ENCODE data around the gene COPZ2. TPM values are rescaled to one million over a fixed set of nuclear protein-coding genes. Genes with fewer than 3 reads are reported as not detected.

The COPZ2 gene
- polyA plus RNA-seq, 3 donors = 4.2 to 12.2 (median 6.9) TPM

DNA sequence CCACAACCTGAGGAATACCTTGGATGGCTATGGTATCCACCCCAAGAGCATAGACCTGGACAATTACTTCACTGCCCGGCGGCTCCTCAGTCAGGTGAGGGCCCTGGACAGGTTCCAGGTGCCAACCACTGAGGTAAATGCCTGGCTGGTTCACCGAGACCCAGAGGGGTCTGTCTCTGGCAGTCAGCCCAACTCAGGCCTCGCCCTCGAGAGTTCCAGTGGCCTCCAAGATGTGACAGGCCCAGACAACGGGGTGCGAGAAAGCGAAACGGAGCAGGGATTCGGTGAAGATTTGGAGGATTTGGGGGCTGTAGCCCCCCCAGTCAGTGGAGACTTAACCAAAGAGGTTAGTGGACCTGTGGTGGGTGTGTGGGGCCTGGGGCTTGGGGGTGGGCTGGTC is 13.7 kb upstream of the COPZ2 start:
- TF ChIP-seq, protein P1, sequence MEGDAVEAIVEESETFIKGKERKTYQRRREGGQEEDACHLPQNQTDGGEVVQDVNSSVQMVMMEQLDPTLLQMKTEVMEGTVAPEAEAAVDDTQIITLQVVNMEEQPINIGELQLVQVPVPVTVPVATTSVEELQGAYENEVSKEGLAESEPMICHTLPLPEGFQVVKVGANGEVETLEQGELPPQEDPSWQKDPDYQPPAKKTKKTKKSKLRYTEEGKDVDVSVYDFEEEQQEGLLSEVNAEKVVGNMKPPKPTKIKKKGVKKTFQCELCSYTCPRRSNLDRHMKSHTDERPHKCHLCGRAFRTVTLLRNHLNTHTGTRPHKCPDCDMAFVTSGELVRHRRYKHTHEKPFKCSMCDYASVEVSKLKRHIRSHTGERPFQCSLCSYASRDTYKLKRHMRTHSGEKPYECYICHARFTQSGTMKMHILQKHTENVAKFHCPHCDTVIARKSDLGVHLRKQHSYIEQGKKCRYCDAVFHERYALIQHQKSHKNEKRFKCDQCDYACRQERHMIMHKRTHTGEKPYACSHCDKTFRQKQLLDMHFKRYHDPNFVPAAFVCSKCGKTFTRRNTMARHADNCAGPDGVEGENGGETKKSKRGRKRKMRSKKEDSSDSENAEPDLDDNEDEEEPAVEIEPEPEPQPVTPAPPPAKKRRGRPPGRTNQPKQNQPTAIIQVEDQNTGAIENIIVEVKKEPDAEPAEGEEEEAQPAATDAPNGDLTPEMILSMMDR (IDR thresholded peaks at IDR 0.05) = no peak
- no peak overlapping the region for H3K9ac ChIP-seq (ENCODE audit: insufficient read depth, low read length, poor library complexity, severe bottlenecking)
- H3K9me3 Mint-ChIP-seq = peaks cover 0 to 2% (median 0%) of the 10 kb centered on the region in 7 donors
- peaks cover 0 to 3% (median 0%) of the 10 kb centered on the region in 3 donors for H3K27me3 Mint-ChIP-seq (ENCODE audit: low read depth in 3 of 3)
- peaks cover 75% of the 10 kb centered on the region for H3K4me1 Mint-ChIP-seq
- H3K4me1 ChIP-seq (ENCODE audit: control insufficient read depth in 1 of 2, insufficient read depth in 2 of 2, low read length in 2 of 2) = peaks cover 48 to 86% of the 10 kb centered on the region in 2 donors
- H3K4me3 ChIP-seq (replicated peaks in 1 of 3; ENCODE audit: low read depth in 2 of 3, low read length in 3 of 3) = no peak overlapping the region
- H3K4me2 ChIP-seq (replicated peaks; ENCODE audit: extremely low read depth, low read length, poor library complexity, severe bottlenecking) = no peak overlapping the region
- H3K27ac Mint-ChIP-seq = peak overlapping the region in 6 of 7 donors; percentile 11 to 79 (median 58)
- H3K9me3 ChIP-seq (replicated peaks in 1 of 2; ENCODE audit: control insufficient read depth in 1 of 2, insufficient read depth in 1 of 2, low read length in 2 of 2) = no peaks in the 10 kb centered on the region
- peaks cover 47 to 48% of the 10 kb centered on the region in 2 donors for H3K36me3 Mint-ChIP-seq
- WGBS (ENCODE audit: insufficient coverage) = 95% methylated on average over 10 of the region's 10 CpGs
- DNase-seq = no peak
- no peak overlapping the region for H2AFZ ChIP-seq (ENCODE audit: insufficient read depth, low read depth, low read length, poor library complexity, severe bottlenecking)
- peak overlapping the region in 1 of 2 donors; percentile 55 for H3K27ac ChIP-seq (ENCODE audit: low read depth in 1 of 2, low read length in 2 of 2)
- no peak overlapping the region for H3K4me3 Mint-ChIP-seq
- intact Hi-C loops (cut with micrococcal nuclease) = no loop called here
- H3K36me3 ChIP-seq (replicated peaks in 1 of 2; ENCODE audit: control insufficient read depth in 1 of 2, insufficient read depth in 2 of 2, low read length in 2 of 2) = peaks cover 37 to 57% of the 10 kb centered on the region in 2 donors
- H3K27me3 ChIP-seq (ENCODE audit: control insufficient read depth in 2 of 2, insufficient read depth in 2 of 2, low read length in 2 of 2) = no peaks in the 10 kb centered on the region
- peaks cover 90% of the 10 kb centered on the region for H3K79me2 ChIP-seq (ENCODE audit: insufficient read depth, low read length)
- peaks cover 68% of the 10 kb centered on the region for H4K20me1 ChIP-seq (ENCODE audit: insufficient read depth, low read length)

DNA sequence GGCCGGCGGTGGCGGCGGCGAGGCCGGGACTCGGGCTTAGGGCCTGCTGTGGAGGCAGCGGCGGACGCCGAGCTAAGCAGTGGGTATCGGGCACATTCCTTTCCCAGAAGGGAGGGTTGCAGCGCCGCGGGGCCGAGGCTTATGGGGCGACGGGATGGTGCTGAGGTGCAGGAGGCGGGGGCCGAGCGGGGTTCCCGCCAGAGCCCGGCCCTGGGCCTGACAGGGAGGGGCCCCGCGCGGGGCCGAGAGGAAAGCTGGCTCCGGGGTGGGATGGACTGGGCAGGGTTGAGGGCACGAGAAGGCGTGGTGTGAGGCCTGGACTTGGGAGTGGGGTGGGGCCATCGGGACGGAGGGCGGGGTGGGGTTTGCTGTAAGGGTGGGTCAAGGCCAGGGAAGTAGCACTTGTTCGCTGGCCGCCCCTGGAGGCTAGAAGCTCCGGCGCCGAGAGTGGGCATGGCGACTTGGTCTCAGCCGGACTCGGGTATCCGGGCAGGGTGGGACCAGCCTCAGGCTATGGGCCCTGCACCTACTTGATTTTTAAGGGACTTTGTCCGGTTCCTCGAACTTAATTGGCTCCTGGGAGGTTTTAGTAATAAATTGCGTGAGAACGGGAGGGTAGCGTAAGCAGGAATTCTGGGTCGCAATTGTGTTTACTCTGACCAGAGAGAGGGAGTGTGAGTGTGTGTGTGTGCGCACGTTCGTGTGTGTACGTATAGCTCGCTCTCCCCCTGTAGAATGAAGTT is 11.0 kb upstream of the COPZ2 start:
- TF ChIP-seq, protein P1 (IDR thresholded peaks at IDR 0.05) = no peak
- H3K27me3 ChIP-seq (ENCODE audit: control insufficient read depth in 2 of 2, insufficient read depth in 2 of 2, low read length in 2 of 2) = no peaks in the 10 kb centered on the region
- H3K4me3 Mint-ChIP-seq = peak overlapping the region; percentile 93 to 97
- H3K4me3 ChIP-seq (replicated peaks in 1 of 3; ENCODE audit: low read depth in 2 of 3, low read length in 3 of 3) = peak overlapping the region; percentile 56 to 89 (median 72)
- no peaks in the 10 kb centered on the region for H3K9me3 ChIP-seq (replicated peaks in 1 of 2; ENCODE audit: control insufficient read depth in 1 of 2, insufficient read depth in 1 of 2, low read length in 2 of 2)
- H3K36me3 ChIP-seq (replicated peaks in 1 of 2; ENCODE audit: control insufficient read depth in 1 of 2, insufficient read depth in 2 of 2, low read length in 2 of 2) = peaks cover 28 to 32% of the 10 kb centered on the region in 2 donors
- under 1% methylated on average over 48 of the region's 53 CpGs for WGBS (ENCODE audit: insufficient coverage)
- peak overlapping the region; percentile 85 for H3K4me2 ChIP-seq (replicated peaks; ENCODE audit: extremely low read depth, low read length, poor library complexity, severe bottlenecking)
- peak; percentile 48 to 80 (median 53) for DNase-seq
- peak overlapping the region; percentile 98 for H2AFZ ChIP-seq (ENCODE audit: insufficient read depth, low read depth, low read length, poor library complexity, severe bottlenecking)
- H3K27ac ChIP-seq (ENCODE audit: low read depth in 1 of 2, low read length in 2 of 2) = peak overlapping the region; percentile 86 to 97
- intact Hi-C loops (cut with micrococcal nuclease) = loop anchor here in 1 of 2 donors (2.0 to 5.0 kb wide), 2 partner anchors 24 to 54 kb away; partner anchors contain the start of gene CBX1
- peaks cover 0 to 2% (median 0%) of the 10 kb centered on the region in 7 donors for H3K9me3 Mint-ChIP-seq
- H3K4me1 Mint-ChIP-seq = peaks cover 66% of the 10 kb centered on the region
- peaks cover 2 to 3% (median 3%) of the 10 kb centered on the region in 3 donors for H3K27me3 Mint-ChIP-seq (ENCODE audit: low read depth in 3 of 3)
- peak overlapping the region; percentile 83 for H3K9ac ChIP-seq (ENCODE audit: insufficient read depth, low read length, poor library complexity, severe bottlenecking)
- H3K27ac Mint-ChIP-seq = peak overlapping the region; percentile 92 to 100 (median 100)
- peaks cover 64% of the 10 kb centered on the region for H3K79me2 ChIP-seq (ENCODE audit: insufficient read depth, low read length)
- peaks cover 31% of the 10 kb centered on the region in 2 donors for H3K36me3 Mint-ChIP-seq
- peaks cover 41% of the 10 kb centered on the region for H4K20me1 ChIP-seq (ENCODE audit: insufficient read depth, low read length)
- peaks cover 37 to 63% of the 10 kb centered on the region in 2 donors for H3K4me1 ChIP-seq (ENCODE audit: control insufficient read depth in 1 of 2, insufficient read depth in 2 of 2, low read length in 2 of 2)
